ENCODE results near the gene AQP12A.

- TF ChIP-seq, protein P1, sequence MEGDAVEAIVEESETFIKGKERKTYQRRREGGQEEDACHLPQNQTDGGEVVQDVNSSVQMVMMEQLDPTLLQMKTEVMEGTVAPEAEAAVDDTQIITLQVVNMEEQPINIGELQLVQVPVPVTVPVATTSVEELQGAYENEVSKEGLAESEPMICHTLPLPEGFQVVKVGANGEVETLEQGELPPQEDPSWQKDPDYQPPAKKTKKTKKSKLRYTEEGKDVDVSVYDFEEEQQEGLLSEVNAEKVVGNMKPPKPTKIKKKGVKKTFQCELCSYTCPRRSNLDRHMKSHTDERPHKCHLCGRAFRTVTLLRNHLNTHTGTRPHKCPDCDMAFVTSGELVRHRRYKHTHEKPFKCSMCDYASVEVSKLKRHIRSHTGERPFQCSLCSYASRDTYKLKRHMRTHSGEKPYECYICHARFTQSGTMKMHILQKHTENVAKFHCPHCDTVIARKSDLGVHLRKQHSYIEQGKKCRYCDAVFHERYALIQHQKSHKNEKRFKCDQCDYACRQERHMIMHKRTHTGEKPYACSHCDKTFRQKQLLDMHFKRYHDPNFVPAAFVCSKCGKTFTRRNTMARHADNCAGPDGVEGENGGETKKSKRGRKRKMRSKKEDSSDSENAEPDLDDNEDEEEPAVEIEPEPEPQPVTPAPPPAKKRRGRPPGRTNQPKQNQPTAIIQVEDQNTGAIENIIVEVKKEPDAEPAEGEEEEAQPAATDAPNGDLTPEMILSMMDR (IDR thresholded peaks at IDR 0.05; ENCODE audit: borderline replicate concordance, extremely low read depth, low read length, poor library complexity, severe bottlenecking) = no peak
- TF ChIP-seq EZH2 (IDR thresholded peaks at IDR 0.05; ENCODE audit: borderline replicate concordance, low read depth, low read length, severe bottlenecking) = no peak
These were observed 22.5 kb downstream of the AQP12A start for GRCh38 chr2:240713928-240714746.
